ENCODE results near the gene ZNF891. TPM values are rescaled to one million over a fixed set of nuclear protein-coding genes. Genes with fewer than 3 reads are reported as not detected.

Gene ZNF891
- total RNA-seq, 2 experiments from 2014 or later = 3.2 to 5.0 TPM

- BruUV-seq (replicated peaks) = no TSS peak
- Histone ChIP-seq H3K36me3 (ENCODE audit: insufficient read depth, low read length) (peaks cover 45% of the 10 kb centered on the region), H3K4me2 (ENCODE audit: low read length) (peak overlapping the region; percentile 58), H3K4me3 (ENCODE audit: low read depth, low read length, poor library complexity, severe bottlenecking) (peak overlapping the region; percentile 79), H2AFZ (ENCODE audit: low read length) (peak overlapping the region; percentile 71), H3K79me2 (ENCODE audit: insufficient read depth, low read depth, low read length) (peaks cover 8% of the 10 kb centered on the region; the same call in 1 of the 2 replicates), H3K9me2 (ENCODE audit: insufficient read depth, low read length) (no peaks in the 10 kb centered on the region), H3K9me3 (ENCODE audit: low read length) (peaks cover 62% of the 10 kb centered on the region), H3K4me1 (ENCODE audit: insufficient read depth, low read length, poor library complexity, severe bottlenecking) (no peaks in the 10 kb centered on the region), H4K20me1 (ENCODE audit: insufficient read depth, low read length) (no peaks in the 10 kb centered on the region), H3K27ac (ENCODE audit: low read depth, low read length, poor library complexity, severe bottlenecking) (peak overlapping the region; percentile 62)
- DNase-seq (ENCODE audit: low spot score) = peak; percentile 44
- intact Hi-C loops (cut with micrococcal nuclease; ENCODE audit: unreplicated experiment) = loop anchor here (1.0 kb wide), 1 partner anchor 49 kb away; the partner anchor contains the start of gene ZNF140
- ChIA-PET POLR2A (interaction anchor here (0.8 kb wide), 1 partner anchor 52 kb away, joined by 3 read pairs; the partner anchor contains the start of gene ZNF268), CTCF (ENCODE audit: unreplicated experiment) (no interaction called here)
- TF ChIP-seq EZH2phosphoT487 (IDR thresholded peaks at IDR 0.05; ENCODE audit: borderline replicate concordance, low read depth, low read length) (no peak), CTCF (conservative IDR thresholded peaks at IDR 0.05; ENCODE audit: low read length) (0 out of 2 replicates have a peak, but pooled peaks have one; percentile 9)
Observed at GRCh38 chr12:133129368-133130037, 571 bp downstream of the ZNF891 start.

- BruUV-seq (replicated peaks) = no TSS peak
- intact Hi-C loops (cut with micrococcal nuclease; ENCODE audit: unreplicated experiment) = no loop called here
- ChIA-PET POLR2A (no interaction called here), CTCF (ENCODE audit: unreplicated experiment) (no interaction called here)
- Histone ChIP-seq H4K20me1 (ENCODE audit: insufficient read depth, low read length) (no peaks in the 10 kb centered on the region), H3K9me2 (ENCODE audit: insufficient read depth, low read length) (no peaks in the 10 kb centered on the region), H3K4me2 (ENCODE audit: low read length) (no peak overlapping the region), H3K79me2 (ENCODE audit: insufficient read depth, low read depth, low read length) (peaks cover 8% of the 10 kb centered on the region; the same call in 1 of the 2 replicates), H3K36me3 (ENCODE audit: insufficient read depth, low read length) (peaks cover 81% of the 10 kb centered on the region), H3K27ac (ENCODE audit: low read depth, low read length, poor library complexity, severe bottlenecking) (no peak overlapping the region), H3K4me1 (ENCODE audit: insufficient read depth, low read length, poor library complexity, severe bottlenecking) (no peaks in the 10 kb centered on the region), H3K4me3 (ENCODE audit: low read depth, low read length, poor library complexity, severe bottlenecking) (no peak overlapping the region), H2AFZ (ENCODE audit: low read length) (no peak overlapping the region), H3K9me3 (ENCODE audit: low read length) (peaks cover 84% of the 10 kb centered on the region)
- no peak for DNase-seq (ENCODE audit: low spot score)
- TF ChIP-seq CTCF (conservative IDR thresholded peaks at IDR 0.05; ENCODE audit: low read length) (no peak), EZH2phosphoT487 (IDR thresholded peaks at IDR 0.05; ENCODE audit: borderline replicate concordance, low read depth, low read length) (no peak)
Observed at GRCh38 chr12:133124674-133125073, 5.4 kb downstream of the ZNF891 start.

Data from OCI-LY7 (cell line).